HS-27A (cell line): Measurements from ENCODE around the gene WDR59.
"Not testable (repeated sequence)": the region's sequence is repeated elsewhere in the genome, so short reads cannot be mapped to it uniquely, and the experiment has no call there.

Experiments used
- DNase-seq: peaks from one replicate; pipeline ENCODE4 v3.0.0-alpha.2; 2012; ENCODE audit warnings: low read depth, missing footprints

Gene WDR59

DNA sequence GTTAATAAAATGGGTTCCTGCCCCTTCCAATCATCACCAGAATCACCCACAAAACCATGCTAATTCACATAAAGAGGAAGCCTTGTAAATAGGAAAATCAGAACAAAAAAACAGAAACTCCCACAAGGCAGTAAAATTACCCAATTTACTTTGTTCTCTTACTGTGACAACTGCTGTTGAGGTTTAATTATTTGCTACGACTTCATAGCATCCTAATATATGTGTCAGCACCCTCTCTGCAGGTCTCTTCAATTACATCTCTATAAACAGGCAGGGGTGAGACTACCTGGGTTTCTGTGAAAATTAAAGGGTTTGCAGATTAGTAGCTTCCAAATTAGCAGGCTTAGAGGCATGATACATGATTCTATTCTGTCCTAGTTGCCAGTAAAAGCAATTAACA is 2.7 kb downstream of the WDR59 start:
- no peak for DNase-seq

DNA sequence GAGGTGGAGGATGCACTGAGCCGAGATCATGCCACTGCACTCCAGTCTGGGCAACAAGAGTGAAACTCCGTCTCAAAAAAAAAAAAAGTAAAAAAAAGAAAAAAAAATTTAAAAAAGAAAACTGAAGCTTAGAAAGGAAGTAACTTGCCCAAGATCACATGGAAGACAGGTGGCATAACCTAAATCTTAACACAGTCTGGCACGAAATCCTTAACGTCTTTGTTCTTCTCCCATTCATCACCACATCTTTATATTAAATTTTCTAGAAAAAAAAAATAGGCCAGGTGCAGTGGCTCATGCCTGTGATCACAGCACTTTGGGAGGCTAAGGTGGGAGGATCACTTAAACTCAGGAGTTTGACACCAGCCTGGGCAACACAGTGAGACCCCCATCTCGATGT is 9.3 kb downstream of the WDR59 start:
- no peak for DNase-seq

DNA sequence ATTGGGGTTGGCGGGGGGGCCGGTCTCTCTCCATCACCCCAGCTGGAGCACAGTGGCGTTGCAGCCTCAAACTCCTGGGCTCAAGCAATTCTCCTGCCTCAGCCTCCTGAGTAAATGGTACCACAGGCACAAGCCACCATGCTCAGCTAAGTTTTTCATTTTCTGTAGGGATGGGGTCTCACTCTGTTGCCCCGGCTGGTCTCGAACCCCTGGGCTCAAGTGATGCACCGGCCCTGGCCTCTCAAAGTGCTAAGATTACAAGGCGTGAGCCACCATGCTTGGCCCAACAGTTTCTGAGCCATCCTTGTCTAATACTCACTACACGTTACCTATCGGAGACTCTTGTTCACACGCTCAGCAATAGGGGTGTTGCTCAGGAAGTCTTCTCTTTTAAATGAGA is 11.6 kb downstream of the WDR59 start:
- DNase-seq, result no peak

DNA sequence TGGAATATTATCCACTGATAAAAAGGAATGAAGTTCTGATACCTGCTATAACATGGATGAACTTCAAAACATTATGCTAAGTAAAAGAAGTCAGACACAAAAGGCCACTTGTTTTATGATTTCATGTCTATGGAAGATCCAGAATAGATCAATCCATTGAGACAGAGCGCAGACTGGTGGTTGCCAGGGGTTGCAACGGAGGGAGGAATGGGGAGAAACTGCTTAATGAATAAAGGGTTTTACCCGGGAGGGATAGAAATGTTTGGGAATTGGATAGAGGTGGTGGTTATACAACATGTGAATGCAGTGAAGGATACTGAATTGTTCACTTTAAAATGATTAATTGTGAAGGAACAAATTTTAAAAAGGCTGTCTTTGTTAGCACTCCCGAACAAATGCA is 30.2 kb downstream of the WDR59 start:
- DNase-seq, result no peak

DNA sequence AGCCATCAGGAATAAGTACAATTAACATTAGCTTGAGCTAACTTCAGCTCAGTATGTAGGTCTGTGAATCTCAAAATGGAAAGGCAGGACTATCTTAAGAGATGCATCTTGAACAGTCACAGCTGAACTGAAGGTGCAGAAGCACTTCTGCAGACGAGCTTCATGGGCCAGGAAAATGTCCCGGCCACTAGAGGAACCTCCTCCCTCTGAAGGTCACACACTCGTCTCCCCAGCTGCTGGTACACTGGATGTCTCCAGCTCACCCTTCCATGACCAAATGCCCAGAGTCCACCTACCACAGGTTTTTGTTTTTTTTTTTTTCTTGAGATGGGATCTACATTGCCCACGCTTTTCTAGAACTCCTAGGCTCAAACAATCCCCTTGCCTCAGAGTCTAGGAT is 33.2 kb downstream of the WDR59 start:
- DNase-seq, result no peak

DNA sequence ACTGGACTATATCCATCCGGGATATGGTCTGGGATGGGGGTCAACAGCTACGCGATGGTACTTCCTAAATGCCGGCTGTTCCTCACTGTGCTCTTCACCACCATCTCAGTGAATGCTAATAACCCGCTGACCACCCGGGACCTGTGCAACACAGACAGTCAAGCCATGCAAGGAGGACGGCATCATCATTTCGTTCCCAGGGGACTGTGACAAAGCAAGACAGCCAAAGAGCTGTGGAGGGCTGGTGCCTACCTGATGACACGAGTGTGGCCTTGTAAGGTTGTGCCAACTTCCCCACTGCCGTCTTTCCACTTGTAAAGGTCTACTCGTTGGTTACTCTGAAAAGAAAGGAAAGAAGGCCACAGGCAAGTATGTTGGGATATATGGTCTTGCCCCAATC is 33.7 kb downstream of the WDR59 start:
- no peak for DNase-seq

DNA sequence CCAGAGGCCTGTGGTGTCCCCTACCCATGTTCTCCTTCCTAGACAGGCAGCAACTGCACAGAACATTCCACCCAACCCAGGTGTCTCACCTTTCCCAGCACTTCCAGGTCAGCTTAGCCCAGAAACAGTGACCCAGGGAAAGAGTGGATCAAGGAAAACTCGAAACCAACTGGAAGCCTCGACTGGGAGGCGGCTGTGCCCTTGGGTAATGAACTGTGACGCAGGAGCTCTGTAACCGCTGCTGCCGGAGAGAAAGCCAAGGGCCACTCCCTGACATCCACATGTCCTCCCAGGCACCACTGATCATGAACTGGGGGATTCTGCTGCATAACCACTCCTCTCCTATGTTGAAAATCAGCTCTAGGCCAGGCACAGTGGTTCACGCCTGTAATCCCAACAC is 34.4 kb downstream of the WDR59 start:
- DNase-seq, result no peak

DNA sequence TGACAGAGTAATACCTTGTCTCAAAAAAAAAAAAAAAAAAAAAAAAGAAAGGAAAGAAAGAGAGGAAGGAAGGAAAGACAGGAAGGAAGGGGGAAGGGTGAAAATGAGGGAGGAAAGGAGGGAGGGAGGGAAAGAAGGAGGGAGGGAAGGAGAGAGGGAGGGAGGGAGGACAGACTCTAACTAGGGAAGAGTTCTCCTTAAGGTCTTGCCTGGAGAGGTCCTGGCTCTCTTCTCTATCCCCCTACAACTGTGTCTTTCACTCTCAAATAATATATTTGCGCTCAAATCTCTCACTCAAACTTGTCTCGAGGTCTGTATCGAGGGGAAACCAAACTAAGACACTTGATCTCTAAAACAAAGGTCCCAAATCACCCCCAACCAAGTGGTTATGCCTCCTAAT is 35.6 kb downstream of the WDR59 start:
- DNase-seq, result no peak

DNA sequence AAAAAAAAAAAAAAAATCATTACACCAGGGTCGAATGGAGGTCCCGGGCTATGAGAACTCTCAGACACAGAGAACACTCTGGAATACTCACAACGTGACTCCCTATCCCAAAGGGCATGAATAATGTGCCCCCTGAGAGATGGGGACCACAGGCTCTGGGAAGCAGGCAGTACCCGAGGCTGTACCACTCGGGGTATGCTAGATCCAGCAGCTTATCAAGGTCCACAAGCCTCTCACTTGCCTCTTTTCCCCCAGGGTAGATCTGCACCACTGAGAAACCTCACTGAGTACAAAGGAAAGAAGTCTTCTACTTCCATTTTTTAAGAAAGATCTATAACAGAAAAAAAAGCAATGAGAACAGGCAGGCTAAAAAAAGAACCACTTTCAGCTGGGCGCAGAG is 40.5 kb downstream of the WDR59 start:
- no peak for DNase-seq

DNA sequence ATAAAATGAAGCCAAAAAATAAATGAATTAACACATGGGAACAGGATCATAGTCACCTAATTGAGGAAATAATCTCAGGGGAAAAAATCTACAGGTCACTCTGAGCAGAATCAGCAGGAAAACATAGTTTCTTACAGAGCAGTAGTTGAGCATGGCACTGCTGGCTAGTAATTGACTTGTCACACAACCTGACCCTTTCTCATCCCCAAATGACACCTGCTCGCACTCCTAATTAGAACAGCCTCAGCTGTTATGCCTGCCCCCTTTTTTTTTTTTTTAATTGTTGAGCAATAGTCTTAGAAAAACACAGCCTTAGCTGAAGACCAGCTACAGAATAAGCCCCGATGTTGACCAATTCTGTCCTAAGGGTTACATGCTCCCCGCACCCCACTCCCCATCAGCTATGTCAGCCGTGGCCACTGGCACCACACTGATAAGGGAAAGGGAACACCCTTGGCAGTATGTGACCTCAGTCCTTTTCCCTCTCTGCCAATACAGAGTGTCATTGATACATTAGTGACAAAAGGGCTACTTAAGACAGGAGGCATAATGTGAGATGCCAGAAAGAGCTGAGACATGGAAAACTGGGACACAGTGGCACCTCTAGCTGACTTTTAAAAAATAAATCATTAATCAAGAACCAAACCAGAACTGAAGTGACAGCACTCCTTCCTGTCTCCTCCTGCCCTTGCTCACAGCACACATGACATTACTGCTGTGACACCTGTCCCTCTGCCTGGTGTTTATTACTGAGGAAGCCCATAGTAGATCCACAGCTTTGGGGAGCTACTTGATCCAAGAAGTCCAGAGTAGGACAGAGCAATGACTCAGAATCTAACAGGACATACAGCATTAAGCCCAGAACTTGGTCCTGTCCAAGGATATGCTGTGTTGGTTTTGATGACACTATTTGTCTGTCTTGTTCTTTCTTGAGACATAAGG is 41.7 kb downstream of the WDR59 start:
- no peak for DNase-seq

DNA sequence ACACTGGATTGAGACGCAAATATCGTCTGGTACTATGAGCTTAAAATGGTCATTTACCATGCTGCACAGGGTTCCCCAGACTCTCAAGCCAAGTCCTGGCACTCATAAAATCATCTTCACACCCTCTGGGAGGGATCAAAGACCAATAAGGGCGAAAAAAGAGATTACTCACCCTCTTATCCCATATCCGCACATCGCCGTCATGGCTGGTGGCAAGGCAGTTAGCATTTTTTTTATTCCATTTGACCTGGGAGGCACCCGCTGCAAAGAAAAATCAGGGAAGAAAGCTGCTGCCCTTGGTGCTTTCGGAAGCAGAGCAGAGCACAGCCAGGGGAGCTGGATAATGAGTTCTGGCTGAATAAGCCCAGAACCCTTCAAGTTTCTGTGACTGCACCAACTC is 42.4 kb downstream of the WDR59 start:
- DNase-seq, result no peak

DNA sequence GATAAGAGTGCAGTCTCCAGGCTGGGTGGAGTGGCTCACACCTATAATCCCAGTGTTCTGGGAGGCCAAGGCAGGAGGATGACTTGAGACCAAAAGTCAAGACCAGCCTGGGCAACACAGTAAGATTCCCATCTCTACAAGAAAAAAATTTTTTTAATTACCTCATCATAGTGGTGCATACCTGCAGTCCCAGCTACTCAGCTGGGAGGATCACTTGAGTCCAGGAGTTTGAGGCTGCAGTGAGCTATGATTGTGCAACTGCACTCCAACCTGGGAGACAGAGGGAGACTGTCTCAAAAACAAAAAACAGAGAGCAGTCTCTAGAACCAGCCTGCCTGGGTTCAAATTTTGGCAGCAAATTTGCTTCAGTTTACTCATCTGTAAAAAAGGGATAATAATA is 45.2 kb downstream of the WDR59 start:
- DNase-seq, result no peak

DNA sequence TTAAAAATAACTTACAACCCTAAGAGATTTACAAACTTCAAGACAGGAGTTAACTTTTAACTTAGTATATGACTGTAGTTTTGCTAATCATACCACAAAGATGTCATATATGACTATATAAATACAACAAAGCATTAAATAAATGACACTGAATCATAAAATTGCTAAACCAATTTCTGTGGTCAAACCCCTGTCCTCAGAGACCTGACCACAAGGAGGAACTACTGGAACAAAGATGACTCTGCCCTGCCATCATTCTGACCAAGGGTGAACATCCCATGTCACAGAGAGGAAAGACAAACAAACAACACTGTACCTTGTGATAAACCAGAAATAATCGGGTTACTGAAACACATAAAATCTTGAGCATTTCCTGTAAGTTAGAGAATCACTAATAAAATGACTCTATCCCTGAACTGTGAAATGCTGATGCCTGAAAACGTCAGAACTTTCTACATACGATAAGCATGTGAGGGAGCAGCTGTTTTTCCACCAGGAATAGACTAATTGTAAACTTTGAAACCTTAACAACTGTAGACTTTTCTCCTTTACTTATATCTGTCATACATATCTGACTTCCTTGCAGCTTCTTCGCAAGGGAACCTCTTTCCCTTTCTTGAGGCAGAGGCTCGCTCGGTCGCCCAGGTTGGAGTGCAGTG is 47.9 kb downstream of the WDR59 start:
- DNase-seq, result peak; percentile 0

DNA sequence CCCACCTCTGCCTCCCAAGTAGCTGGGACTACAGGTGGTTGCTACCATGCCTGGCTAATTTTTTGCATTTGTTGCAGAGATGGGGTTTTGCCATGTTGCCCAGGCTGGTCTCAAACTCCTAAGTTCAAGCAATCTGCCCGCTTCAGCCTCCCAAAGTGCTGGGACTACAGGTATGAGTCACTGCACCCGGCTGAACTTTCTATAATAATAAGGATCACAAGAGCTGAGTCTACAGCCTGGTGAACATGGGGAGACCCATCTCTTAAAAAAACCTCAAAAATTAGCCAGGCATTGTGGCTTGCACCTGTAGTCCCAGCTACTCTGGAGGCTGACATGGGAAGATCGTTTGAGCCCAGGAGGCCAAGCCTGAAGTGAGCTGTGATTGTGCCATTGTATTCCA is 53.5 kb downstream of the WDR59 start:
- no peak for DNase-seq

DNA sequence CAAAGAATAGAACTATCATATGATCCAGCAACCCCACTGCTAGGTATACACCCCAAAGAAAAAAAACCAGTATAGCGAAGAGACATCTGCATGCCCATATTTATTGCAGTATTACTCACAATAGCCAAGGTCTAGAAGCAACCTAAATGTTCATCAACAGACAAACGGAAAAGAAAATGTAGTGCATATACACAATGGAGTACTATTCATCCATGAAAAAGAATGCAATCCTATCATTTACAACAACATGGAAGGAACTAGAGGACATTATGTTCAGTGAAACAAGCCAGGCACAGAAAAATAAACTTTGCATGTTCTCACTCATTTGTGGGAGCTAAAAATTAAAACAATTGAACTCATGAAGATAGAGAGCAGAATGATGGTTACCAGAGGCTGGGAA is 55.3 kb downstream of the WDR59 start:
- no peak for DNase-seq

DNA sequence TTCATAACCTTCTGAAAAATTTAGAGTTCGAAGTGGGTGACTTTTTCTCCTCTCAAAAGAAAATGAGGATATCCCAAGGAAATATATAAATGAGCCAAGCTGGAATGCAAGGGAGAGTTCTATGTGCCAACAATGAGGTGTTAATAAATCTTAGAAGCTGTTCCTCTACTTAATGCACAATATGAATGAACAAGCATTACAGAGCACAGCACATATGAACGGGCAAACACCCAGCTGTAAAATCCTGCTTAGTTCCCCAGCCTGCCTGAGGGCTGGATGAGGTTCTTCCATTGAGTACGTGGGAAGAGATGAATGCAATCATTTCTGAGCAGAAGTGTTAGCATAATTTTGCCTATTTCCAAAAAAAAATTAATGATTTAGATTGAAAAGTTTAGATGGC is 58.1 kb downstream of the WDR59 start:
- DNase-seq, result no peak

DNA sequence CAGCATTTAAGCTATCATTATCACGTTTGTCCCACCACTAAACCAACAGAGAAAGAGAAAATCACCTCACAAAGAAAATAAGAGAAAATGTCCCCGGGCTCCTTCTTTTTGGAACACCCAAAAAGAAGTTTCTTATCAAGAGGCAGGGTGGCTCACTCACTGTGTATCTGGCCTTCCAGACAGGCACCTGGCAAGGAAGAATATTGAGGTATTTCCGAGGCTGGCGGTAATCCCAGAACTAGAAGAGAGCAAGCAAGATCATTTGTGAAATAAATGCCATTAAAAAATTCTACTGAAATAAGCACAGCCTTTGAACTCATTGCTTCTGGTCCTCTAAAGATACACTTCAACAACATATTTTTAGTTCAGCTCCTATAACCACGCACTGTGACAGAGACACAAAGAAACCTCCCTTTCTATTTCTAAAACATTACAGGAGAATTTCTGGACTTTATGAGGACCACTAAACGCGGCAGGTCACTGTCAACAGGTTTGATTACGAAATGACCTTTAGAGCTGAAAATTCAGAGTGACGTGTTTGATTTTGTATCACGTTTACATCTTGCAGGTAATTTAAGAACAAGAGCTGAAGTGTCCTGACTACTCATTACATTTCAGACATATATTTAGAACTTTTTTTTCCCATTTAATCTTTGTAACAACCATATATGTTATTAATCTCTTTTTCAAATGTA is 61.0 kb downstream of the WDR59 start:
- no peak for DNase-seq

DNA sequence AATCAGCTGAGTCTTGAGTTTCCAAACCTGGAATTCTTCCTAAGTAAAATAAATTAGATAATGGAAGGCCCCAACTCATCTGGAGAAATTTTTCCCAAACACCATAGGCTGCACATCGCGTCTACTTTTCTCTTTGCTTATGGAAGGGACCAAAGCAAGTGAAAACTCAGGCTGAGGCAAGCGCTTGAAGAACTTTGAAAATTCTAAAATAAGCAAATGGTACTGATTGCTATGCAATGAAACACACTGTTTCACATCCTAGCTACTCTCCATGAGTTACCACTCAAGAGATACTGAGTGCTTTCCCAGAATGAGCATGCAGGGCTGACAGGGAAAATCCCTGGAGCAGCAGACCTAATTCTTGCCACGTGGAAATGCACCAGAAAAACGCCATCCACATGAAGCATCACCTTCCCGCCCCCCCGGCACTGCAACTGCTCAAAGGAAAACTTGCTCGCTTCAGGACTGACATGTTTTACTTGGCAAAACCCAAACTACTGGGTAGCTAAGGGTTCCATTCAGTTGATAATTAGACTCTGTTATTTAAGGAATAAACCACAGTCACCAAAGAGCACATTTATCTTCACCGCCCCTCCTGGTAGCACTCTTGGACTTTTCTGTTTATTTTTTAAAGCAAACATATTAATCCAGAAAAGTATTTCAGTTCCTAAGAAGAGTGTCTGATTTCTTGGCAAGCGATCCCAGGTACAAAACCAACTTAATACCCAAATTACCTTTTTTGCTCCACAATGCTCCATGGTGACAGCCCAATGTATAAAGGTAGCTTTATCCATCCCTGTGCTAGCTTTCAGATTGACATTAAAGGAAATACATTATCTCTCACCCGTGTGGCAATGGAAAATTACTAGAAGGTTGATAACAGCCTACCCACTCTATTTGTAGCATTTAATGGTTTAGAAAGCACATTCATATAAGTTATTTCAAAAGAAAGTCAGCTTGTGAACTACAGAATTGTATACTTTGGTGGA is 62.5 kb downstream of the WDR59 start:
- no peak for DNase-seq

DNA sequence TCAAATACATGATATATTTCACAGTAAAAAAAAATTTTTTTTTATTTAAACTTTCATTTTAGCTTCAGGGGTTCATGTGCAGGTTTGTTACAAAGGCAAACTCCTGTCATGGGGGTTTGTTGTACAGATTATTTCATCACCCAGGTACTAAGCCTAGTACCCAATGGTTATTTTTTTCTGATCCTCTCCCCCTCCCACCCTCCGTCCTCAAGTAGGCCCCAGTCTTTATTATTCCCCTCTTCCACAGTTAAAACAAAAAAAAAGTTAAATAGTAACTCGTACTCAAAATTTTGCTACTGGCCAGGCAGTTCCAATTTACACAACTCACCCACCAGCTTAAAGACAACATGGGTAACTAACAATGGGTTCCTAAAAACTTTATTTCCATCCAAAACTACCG is 63.9 kb downstream of the WDR59 start:
- DNase-seq, result no peak

DNA sequence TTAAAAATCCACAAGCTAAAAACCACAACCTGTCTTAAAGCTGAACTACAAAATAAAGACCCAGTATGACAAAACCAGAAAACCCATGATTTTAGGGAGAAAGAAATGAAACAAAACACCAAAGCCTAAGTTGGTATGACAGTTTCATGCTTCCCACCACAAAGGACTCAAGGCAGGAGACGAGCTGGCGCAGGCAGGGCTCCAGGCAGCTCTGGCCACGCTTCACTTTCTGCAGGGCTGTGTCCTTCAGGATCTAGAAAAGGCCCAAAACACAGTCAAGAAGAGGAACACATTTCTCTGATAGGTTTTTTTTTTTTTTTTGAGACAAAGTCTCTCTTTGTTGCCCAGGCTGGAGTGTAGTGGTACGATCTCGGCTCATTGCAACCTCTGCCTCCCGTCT is 75.3 kb downstream of the WDR59 start:
- DNase-seq, result no peak

DNA sequence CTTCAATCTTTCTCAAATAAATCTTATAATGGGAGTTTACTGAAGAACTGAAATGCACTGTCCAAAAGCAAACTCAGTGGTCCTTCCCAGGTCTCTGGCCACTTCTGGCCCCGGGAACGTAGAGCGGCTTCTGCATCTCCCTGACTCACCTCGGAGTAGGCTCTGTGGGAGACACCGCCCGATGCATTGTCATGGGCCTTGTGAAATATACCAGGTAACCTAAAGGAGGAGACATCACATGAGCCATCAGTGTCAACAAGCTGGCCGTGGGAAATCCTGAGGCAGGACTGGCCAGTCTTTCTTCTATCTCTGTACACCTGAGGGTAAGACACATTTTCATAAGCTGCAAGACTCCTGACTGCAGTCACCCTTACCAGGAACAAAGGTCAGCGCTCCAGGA is 76.2 kb downstream of the WDR59 start:
- DNase-seq, result not testable (repeated sequence)
